ENCODE results near the gene TMEM88. TPM values are rescaled to one million over a fixed set of nuclear protein-coding genes. Genes with fewer than 3 reads are reported as not detected.

TMEM88 gene
- total and polyA plus RNA-seq, 2 of the 13 experiments (the other 11 are each of a cell fraction or from before 2014, with no cell fraction given): 0.31 to 0.66 TPM

- peak; percentile 40; the same call in 1 of the 2 replicates for TF ChIP-seq HOXA3 (CRISPR knock-in tag; IDR thresholded peaks at IDR 0.05)
- TF ChIP-seq, protein P1, sequence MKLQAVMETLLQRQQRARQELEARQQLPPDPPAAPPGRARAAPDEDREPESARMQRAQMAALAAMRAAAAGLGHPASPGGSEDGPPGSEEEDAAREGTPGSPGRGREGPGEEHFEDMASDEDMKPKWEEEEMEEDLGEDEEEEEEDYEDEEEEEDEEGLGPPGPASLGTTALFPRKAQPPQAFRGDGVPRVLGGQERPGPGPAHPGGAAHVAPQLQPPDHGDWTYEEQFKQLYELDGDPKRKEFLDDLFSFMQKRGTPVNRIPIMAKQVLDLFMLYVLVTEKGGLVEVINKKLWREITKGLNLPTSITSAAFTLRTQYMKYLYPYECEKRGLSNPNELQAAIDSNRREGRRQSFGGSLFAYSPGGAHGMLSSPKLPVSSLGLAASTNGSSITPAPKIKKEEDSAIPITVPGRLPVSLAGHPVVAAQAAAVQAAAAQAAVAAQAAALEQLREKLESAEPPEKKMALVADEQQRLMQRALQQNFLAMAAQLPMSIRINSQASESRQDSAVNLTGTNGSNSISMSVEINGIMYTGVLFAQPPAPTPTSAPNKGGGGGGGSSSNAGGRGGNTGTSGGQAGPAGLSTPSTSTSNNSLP (IDR thresholded peaks at IDR 0.05; ENCODE audit: low read depth, low read length): no peak
- TF ChIP-seq POLR2A (IDR thresholded peaks at IDR 0.05; ENCODE audit: insufficient read depth in 1 of 2, low read depth in 2 of 2, low read length in 2 of 2): peak; percentile 27 to 74; a peak in 2 of 4 replicates
- TF ChIP-seq TBX2 (CRISPR knock-in tag; IDR thresholded peaks at IDR 0.05; ENCODE audit: borderline replicate concordance): peak; percentile 78; the same call in 1 of the 2 replicates
- TF ChIP-seq ZNF558 (CRISPR knock-in tag; IDR thresholded peaks at IDR 0.05; ENCODE audit: borderline replicate concordance): no peak
- no peak for TF ChIP-seq ZNF605 (CRISPR knock-in tag; IDR thresholded peaks at IDR 0.05)
- TF ChIP-seq ZNF44 (CRISPR knock-in tag; IDR thresholded peaks at IDR 0.05): no peak
- no peak; the same call in 1 of the 2 replicates for TF ChIP-seq NFKB2 (CRISPR knock-in tag; IDR thresholded peaks at IDR 0.05; ENCODE audit: borderline replicate concordance)
- peak; percentile 80 for TF ChIP-seq KDM5B (CRISPR knock-in tag; IDR thresholded peaks at IDR 0.05; ENCODE audit: borderline replicate concordance)
- TF ChIP-seq, protein P2, sequence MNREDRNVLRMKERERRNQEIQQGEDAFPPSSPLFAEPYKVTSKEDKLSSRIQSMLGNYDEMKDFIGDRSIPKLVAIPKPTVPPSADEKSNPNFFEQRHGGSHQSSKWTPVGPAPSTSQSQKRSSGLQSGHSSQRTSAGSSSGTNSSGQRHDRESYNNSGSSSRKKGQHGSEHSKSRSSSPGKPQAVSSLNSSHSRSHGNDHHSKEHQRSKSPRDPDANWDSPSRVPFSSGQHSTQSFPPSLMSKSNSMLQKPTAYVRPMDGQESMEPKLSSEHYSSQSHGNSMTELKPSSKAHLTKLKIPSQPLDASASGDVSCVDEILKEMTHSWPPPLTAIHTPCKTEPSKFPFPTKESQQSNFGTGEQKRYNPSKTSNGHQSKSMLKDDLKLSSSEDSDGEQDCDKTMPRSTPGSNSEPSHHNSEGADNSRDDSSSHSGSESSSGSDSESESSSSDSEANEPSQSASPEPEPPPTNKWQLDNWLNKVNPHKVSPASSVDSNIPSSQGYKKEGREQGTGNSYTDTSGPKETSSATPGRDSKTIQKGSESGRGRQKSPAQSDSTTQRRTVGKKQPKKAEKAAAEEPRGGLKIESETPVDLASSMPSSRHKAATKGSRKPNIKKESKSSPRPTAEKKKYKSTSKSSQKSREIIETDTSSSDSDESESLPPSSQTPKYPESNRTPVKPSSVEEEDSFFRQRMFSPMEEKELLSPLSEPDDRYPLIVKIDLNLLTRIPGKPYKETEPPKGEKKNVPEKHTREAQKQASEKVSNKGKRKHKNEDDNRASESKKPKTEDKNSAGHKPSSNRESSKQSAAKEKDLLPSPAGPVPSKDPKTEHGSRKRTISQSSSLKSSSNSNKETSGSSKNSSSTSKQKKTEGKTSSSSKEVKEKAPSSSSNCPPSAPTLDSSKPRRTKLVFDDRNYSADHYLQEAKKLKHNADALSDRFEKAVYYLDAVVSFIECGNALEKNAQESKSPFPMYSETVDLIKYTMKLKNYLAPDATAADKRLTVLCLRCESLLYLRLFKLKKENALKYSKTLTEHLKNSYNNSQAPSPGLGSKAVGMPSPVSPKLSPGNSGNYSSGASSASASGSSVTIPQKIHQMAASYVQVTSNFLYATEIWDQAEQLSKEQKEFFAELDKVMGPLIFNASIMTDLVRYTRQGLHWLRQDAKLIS (CRISPR knock-in tag; IDR thresholded peaks at IDR 0.05): 0 out of 2 replicates have a peak, but pooled peaks have one; percentile 39
- TF ChIP-seq ZFP36L1 (CRISPR knock-in tag; IDR thresholded peaks at IDR 0.05): no peak
- no peak for TF ChIP-seq NCOA1 (CRISPR knock-in tag; IDR thresholded peaks at IDR 0.05)
- TF ChIP-seq ZNF891 (CRISPR knock-in tag; IDR thresholded peaks at IDR 0.05): no peak; the same call in 1 of the 2 replicates
- TF ChIP-seq, protein P3, sequence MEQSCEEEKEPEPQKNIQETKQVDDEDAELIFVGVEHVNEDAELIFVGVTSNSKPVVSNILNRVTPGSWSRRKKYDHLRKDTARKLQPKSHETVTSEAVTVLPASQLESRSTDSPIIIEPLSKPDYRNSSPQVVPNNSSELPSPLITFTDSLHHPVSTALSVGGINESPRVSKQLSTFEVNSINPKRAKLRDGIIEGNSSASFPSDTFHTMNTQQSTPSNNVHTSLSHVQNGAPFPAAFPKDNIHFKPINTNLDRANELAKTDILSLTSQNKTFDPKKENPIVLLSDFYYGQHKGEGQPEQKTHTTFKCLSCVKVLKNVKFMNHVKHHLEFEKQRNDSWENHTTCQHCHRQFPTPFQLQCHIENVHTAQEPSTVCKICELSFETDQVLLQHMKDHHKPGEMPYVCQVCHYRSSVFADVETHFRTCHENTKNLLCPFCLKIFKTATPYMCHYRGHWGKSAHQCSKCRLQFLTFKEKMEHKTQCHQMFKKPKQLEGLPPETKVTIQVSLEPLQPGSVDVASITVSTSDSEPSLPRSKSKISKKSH (CRISPR knock-in tag; IDR thresholded peaks at IDR 0.05; ENCODE audit: borderline replicate concordance): peak; percentile 85; the same call in 1 of the 2 replicates
- TF ChIP-seq CBX5 (CRISPR knock-in tag; IDR thresholded peaks at IDR 0.05; ENCODE audit: borderline replicate concordance): 0 out of 2 replicates have a peak, but pooled peaks have one; percentile 18
- TF ChIP-seq ARID4A (CRISPR knock-in tag; IDR thresholded peaks at IDR 0.05; ENCODE audit: borderline replicate concordance): peak; percentile 77
- peak; percentile 34; the same call in 1 of the 2 replicates for TF ChIP-seq SP5 (CRISPR knock-in tag; IDR thresholded peaks at IDR 0.05; ENCODE audit: borderline replicate concordance, low read depth)
- peak; percentile 71 for TF ChIP-seq PHF8 (CRISPR knock-in tag; IDR thresholded peaks at IDR 0.05)
Measured at GRCh38 chr17:7887482-7888183, 32.8 kb downstream of the TMEM88 start (continued).

All from HepG2 (cell line).